ENCODE results near the gene KIF20B. TPM values are rescaled to one million over a fixed set of nuclear protein-coding genes. Genes with fewer than 3 reads are reported as not detected.

The KIF20B gene
- total and polyA plus RNA-seq, 9 donors = 2.4 to 9.3 (median 3.9) TPM

DNA sequence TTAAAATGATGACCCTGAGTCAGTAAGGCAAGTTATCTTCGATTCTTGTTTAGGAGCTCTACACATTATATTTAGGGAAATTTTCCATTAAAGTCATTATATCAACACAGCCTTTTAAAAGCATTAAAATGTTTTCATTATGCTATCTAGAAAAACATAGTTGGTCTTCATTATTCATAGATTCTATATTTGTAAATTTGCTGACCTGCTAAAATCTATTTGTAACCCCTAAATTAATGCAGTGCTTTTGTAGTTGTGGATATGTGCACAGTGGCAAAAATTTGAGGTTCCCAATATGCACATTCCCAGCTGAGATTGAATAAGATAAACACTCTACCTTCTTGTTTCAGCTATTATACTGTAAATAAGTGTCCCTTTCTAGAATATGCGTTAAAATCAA is 81.1 kb downstream of the KIF20B start:
- intact Hi-C loops (cut with DNase I) = no loop called here
- DNase-seq = no peak
- no peak overlapping the region for H3K4me3 ChIP-seq
- H3K27me3 ChIP-seq = no peaks in the 10 kb centered on the region
- TF ChIP-seq EP300 (IDR thresholded peaks at IDR 0.05) (no peak), CTCF (IDR thresholded peaks at IDR 0.05) (no peak), POLR2A (IDR thresholded peaks at IDR 0.05) (no peak)
- H3K27ac ChIP-seq = no peak overlapping the region
- no peaks in the 10 kb centered on the region for H3K4me1 ChIP-seq (ENCODE audit: insufficient read depth)
- 81 to 93% (median 91%) methylated on average over 2 of the region's 2 CpGs for WGBS, 3 donors
- no peaks in the 10 kb centered on the region for H3K9me3 ChIP-seq
- no peaks in the 10 kb centered on the region for H3K36me3 ChIP-seq

DNA sequence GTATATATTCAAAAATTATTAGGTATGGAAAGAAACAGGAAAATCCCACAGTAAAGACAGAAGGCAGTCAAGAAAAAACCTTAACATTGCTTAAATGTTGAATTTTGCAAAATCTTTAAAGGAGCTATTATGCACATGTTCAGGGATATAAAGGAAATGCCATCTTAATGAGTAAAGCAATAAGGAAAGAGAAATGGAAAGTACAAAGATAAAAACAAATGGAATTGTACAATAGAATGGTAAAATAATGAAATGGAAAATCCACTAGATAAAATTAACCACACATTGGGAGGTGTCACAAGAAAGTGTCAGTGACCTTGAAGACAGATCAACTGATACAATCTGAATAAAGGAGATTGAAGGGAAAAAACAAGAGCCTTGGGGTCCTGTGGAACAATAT is 82.0 kb downstream of the KIF20B start:
- H3K9me3 ChIP-seq = no peaks in the 10 kb centered on the region
- H3K27ac ChIP-seq = no peak overlapping the region
- no peak overlapping the region for H3K4me3 ChIP-seq
- no peaks in the 10 kb centered on the region for H3K27me3 ChIP-seq
- DNase-seq = no peak
- H3K4me1 ChIP-seq (ENCODE audit: insufficient read depth) = no peaks in the 10 kb centered on the region
- intact Hi-C loops (cut with DNase I) = no loop called here
- no peaks in the 10 kb centered on the region for H3K36me3 ChIP-seq
- TF ChIP-seq POLR2A (IDR thresholded peaks at IDR 0.05) = no peak
- TF ChIP-seq EP300 (IDR thresholded peaks at IDR 0.05) = no peak

DNA sequence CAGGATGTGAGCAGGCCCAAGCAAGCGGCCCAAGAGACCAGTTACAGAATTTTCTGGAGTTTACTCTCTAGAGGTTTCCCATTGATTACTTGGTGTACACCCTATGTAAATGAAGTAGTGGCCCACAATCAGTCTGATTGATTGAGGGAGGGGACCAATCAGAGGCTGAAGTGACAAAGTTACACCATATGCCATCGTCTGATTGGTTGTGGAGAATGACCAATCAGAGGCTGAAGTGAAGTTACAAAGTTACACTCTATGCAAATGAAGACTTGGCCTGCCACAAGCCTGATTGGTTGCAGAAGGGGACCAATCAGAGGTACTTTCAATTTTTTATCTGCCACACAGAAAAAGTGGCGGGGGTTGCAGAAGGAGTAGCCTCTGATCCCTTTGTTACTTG is 83.7 kb downstream of the KIF20B start:
- Histone ChIP-seq H3K27me3 (no peaks in the 10 kb centered on the region), H3K27ac (no peak overlapping the region), H3K4me1 (ENCODE audit: insufficient read depth) (no peaks in the 10 kb centered on the region), H3K9me3 (no peaks in the 10 kb centered on the region), H3K4me3 (no peak overlapping the region), H3K36me3 (no peaks in the 10 kb centered on the region)
- intact Hi-C loops (cut with DNase I) = no loop called here
- no peak for DNase-seq
- WGBS, 3 donors = 84 to 92% (median 85%) methylated on average over 3 of the region's 3 CpGs
- TF ChIP-seq POLR2A (IDR thresholded peaks at IDR 0.05) (no peak), EP300 (IDR thresholded peaks at IDR 0.05) (no peak), CTCF (IDR thresholded peaks at IDR 0.05) (no peak)

DNA sequence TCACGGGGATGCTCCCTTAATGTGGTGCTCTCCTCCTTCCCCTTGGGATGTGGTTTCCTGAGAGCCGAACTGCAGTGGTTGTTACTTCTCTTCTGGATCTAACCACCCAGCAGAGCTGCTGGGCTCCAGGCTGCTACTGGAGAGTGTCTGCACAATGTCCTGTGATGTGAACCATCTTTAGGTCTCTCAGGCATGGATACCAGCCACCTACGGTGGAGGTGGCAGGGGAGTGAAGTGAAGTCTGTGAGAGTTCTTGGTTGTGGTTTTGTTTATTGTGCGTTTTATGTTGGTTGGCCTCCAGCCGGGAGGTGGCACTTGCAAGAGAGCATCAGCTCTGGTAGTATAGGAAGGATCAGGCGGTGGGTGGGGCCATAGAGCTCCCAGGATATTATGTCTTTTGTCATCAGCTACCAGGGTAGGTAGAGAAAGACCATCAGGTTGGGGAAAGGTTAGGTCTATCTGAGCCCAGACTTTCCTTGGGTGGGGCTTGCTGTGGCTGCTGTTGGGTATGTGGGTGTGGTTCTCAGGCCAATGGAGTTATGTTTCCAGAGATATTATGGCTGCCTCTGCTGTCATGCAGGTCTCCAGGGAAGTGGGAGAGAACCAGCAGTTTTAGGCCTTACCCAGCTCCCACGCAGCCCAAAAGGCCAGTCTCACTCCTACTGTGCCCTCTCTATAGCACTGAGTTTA is 87.9 kb downstream of the KIF20B start:
- Histone ChIP-seq H3K27ac (no peak overlapping the region), H3K4me1 (ENCODE audit: insufficient read depth) (no peaks in the 10 kb centered on the region), H3K4me3 (no peak overlapping the region), H3K36me3 (no peaks in the 10 kb centered on the region), H3K9me3 (no peaks in the 10 kb centered on the region), H3K27me3 (no peaks in the 10 kb centered on the region)
- TF ChIP-seq POLR2A (IDR thresholded peaks at IDR 0.05) (no peak), CTCF (IDR thresholded peaks at IDR 0.05) (no peak), EP300 (IDR thresholded peaks at IDR 0.05) (no peak)
- intact Hi-C loops (cut with DNase I) = no loop called here
- no peak for DNase-seq
- 82 to 91% (median 90%) methylated on average over 7 of the region's 7 CpGs for WGBS, 3 donors

- TF ChIP-seq EP300 (IDR thresholded peaks at IDR 0.05) = no peak
- intact Hi-C loops (cut with DNase I) = loop anchor here in 2 of 4 donors (5.0 to 10.0 kb wide), 2 partner anchors 1070 to 1073 kb away; no protein-coding TSS in a partner anchor
- 82 to 83% (median 83%) methylated on average over 2 of the region's 2 CpGs for WGBS, 3 donors
Observed at GRCh38 chr10:89792187-89792586, 90.8 kb downstream of the KIF20B start.

More at GRCh38 chr10:89792187-89792586, 90.8 kb downstream of the KIF20B start:
- Histone ChIP-seq H3K27me3 (no peaks in the 10 kb centered on the region), H3K36me3 (no peaks in the 10 kb centered on the region), H3K4me3 (no peak overlapping the region), H3K4me1 (ENCODE audit: insufficient read depth) (no peaks in the 10 kb centered on the region), H3K9me3 (no peaks in the 10 kb centered on the region), H3K27ac (no peak overlapping the region)
- no peak for DNase-seq
